OCI-LY7 (cell line): ENCODE measurements around the gene MYO18A. TPM values are rescaled to one million over a fixed set of nuclear protein-coding genes. Genes with fewer than 3 reads are reported as not detected.
"Not testable (repeated sequence)": the region's sequence is repeated elsewhere in the genome, so short reads cannot be mapped to it uniquely, and the experiment has no call there.

ENCODE experiments used
- BruUV-seq: library from RNA; stranded (reverse); fragments of 400-500 nt; replicated peaks from 2 replicates; lab custom pipeline; 2021; lab: Mats Ljungman, UMichigan
- CTCF ChIA-PET: fragments of 300-600 bp; sonication (Branson Sonifier 250); formaldehyde crosslinking; loops from one replicate; lab custom pipeline; 2022; ENCODE audit warnings: antibody characterized with exemption; ENCODE audit not compliant: unreplicated experiment; lab: Charles Lee
- POLR2A ChIA-PET: fragments of 300-600 bp; sonication (Branson Sonifier 250); formaldehyde crosslinking; loops from one replicate; lab custom pipeline; 2022; ENCODE audit warnings: antibody characterized with exemption; lab: Charles Lee
- DNase-seq: peaks from one replicate; pipeline ENCODE4 v3.0.0-alpha.2; 2015; ENCODE audit warnings: low spot score
- H2AFZ ChIP-seq: fragments of 200-600 bp; sonication (generic), shearing (Covaris generic); 2 replicates; pipeline ENCODE4 v1.6.1; 2014; ENCODE audit warnings: mild to moderate bottlenecking, antibody characterized with exemption, low read length, moderate library complexity
- H3K27ac ChIP-seq: fragments of 200-600 bp; sonication (generic); 2 replicates; pipeline ENCODE4 v1.5.1; 2014; ENCODE audit warnings: mixed run types, low read depth, mild to moderate bottlenecking, moderate library complexity, low read length, inconsistent platforms; ENCODE audit not compliant: poor library complexity, severe bottlenecking
- H3K36me3 ChIP-seq: fragments of 200-600 bp; sonication (generic); 2 replicates; pipeline ENCODE4 v1.6.1; 2014; ENCODE audit warnings: mild to moderate bottlenecking, antibody characterized with exemption, low read length, moderate library complexity, mixed read lengths; ENCODE audit not compliant: insufficient read depth
- H3K4me1 ChIP-seq: fragments of 200-600 bp; sonication (generic); 2 replicates; pipeline ENCODE4 v1.5.1; 2014; ENCODE audit warnings: mild to moderate bottlenecking, low read length; ENCODE audit not compliant: insufficient read depth, poor library complexity, severe bottlenecking
- H3K4me2 ChIP-seq: fragments of 200-600 bp; sonication (generic); 2 replicates; pipeline ENCODE4 v1.6.1; 2014; ENCODE audit warnings: mild to moderate bottlenecking, low read length
- H3K4me3 ChIP-seq: fragments of 200-600 bp; sonication (generic); 2 replicates; pipeline ENCODE4 v1.5.1; 2014; ENCODE audit warnings: mild to moderate bottlenecking, low read depth, low read length; ENCODE audit not compliant: poor library complexity, severe bottlenecking
- H3K79me2 ChIP-seq: fragments of 200-600 bp; sonication (generic); 2 replicates; pipeline ENCODE4 v1.6.1; 2016; ENCODE audit warnings: low read depth, mild to moderate bottlenecking, low read length, moderate library complexity, mixed read lengths; ENCODE audit not compliant: insufficient read depth
- H3K9me2 ChIP-seq: fragments of 200-600 bp; sonication (generic); 2 replicates; pipeline ENCODE4 v1.6.1; 2016; ENCODE audit warnings: mild to moderate bottlenecking, low read length, mixed read lengths; ENCODE audit not compliant: insufficient read depth
- H3K9me3 ChIP-seq: fragments of 200-600 bp; sonication (generic); 2 replicates; pipeline ENCODE4 v1.6.1; 2014; ENCODE audit warnings: mild to moderate bottlenecking, mixed run types, low read length, mixed read lengths
- H4K20me1 ChIP-seq: fragments of 200-600 bp; sonication (generic); 2 replicates; pipeline ENCODE4 v1.6.1; 2014; ENCODE audit warnings: mild to moderate bottlenecking, antibody characterized with exemption, low read length, moderate library complexity, mixed read lengths; ENCODE audit not compliant: insufficient read depth
- CTCF ChIP-seq: fragments of 200-600 bp; sonication (generic); conservative IDR thresholded peaks from 2 replicates; pipeline ENCODE4 v1.5.1; 2014; ENCODE audit warnings: mild to moderate bottlenecking, antibody characterized with exemption, low read length, moderate library complexity, mixed read lengths
- EZH2phosphoT487 ChIP-seq: fragments of 200-600 bp; sonication (generic); IDR thresholded peaks from 2 replicates; pipeline ENCODE4 v1.6.1; 2018; ENCODE audit warnings: low read depth, borderline replicate concordance, mild to moderate bottlenecking, mixed run types, antibody characterized with exemption, low read length, moderate library complexity, mixed read lengths
- intact Hi-C: fragments of 100-400 bp; cut with micrococcal nuclease; formaldehyde crosslinking; loops from one replicate; pipeline ENCODE4 v1.10.0; 2022; ENCODE audit not compliant: unreplicated experiment
- total RNA-seq, 2 experiments: library from RNA; depleted of rRNA in 1 of 2; stranded (reverse); fragments of >200 nt in 1 of 2; shearing (Covaris generic) in 1 of 2; gene quantifications; 2 replicates each; pipeline ENCODE4 v1.2.3, GENCODE V29; 2014 to 2022

MYO18A gene
- total RNA-seq, 2 experiments from 2014 or later = 124 to 128 TPM

DNA sequence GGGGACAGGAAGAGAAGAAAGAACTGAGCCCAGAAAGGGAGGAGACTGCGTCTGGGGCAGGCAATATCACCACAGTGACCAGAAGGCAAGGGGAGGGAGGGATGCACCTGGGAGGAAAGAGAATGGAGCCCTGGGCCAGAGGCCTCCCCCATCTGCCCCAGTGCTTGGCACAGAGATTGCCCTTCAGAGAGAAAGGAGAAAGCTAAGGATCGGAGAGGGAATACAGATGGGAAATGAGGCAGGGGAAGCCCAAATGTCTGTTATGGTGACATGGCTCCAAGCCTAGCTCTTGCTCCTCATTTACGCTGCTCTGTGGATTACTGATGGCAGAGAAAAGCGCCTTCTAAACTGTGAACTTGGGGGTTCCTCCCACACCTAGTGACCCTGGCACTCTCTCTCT lies 90.1 kb downstream of the MYO18A start:
- POLR2A ChIA-PET = interaction anchor here (0.6 kb wide), 1 partner anchor 870 kb away, joined by 3 read pairs; no protein-coding TSS in a partner anchor
- no peak overlapping the region for H3K4me3 ChIP-seq
- no peak overlapping the region for H3K27ac ChIP-seq
- H3K9me2 ChIP-seq = no peaks in the 10 kb centered on the region
- no peak overlapping the region for H2AFZ ChIP-seq
- H3K4me1 ChIP-seq = no peaks in the 10 kb centered on the region
- CTCF ChIA-PET = interaction anchor here (1.0 to 1.9 kb wide), 2 partner anchors 56 to 125 kb away, joined by 3 to 5 read pairs; no protein-coding TSS in a partner anchor
- peaks cover 91% of the 10 kb centered on the region for H3K36me3 ChIP-seq
- TF ChIP-seq CTCF (no peak), EZH2phosphoT487 (no peak)
- BruUV-seq = no TSS peak
- no peaks in the 10 kb centered on the region for H3K79me2 ChIP-seq
- intact Hi-C loops = no loop called here
- no peak for DNase-seq
- H3K9me3 ChIP-seq = no peaks in the 10 kb centered on the region
- H4K20me1 ChIP-seq = no peaks in the 10 kb centered on the region
- H3K4me2 ChIP-seq = no peak overlapping the region

- no peak for TF ChIP-seq EZH2phosphoT487
- TF ChIP-seq CTCF = no peak
- Histone ChIP-seq H3K4me3 (no peak overlapping the region), H3K27ac (no peak overlapping the region), H4K20me1 (no peaks in the 10 kb centered on the region), H2AFZ (no peak overlapping the region), H3K9me3 (no peaks in the 10 kb centered on the region), H3K79me2 (no peaks in the 10 kb centered on the region), H3K9me2 (no peaks in the 10 kb centered on the region), H3K36me3 (peaks cover 89% of the 10 kb centered on the region), H3K4me2 (no peak overlapping the region), H3K4me1 (no peaks in the 10 kb centered on the region)
- POLR2A ChIA-PET = no interaction called here
- no TSS peak for BruUV-seq
- intact Hi-C loops = no loop called here
- DNase-seq = no peak
- CTCF ChIA-PET = interaction anchor here (1.0 to 1.9 kb wide), 2 partner anchors 56 to 124 kb away, joined by 3 to 5 read pairs; no protein-coding TSS in a partner anchor
These were observed 90.6 kb downstream of the MYO18A start for GRCh38 chr17:29089601-29090044.

- DNase-seq, H3K4me3 ChIP-seq, POLR2A ChIA-PET, H3K9me2 ChIP-seq, H3K9me3 ChIP-seq, H3K4me1 ChIP-seq, H2AFZ ChIP-seq, intact Hi-C loops, H4K20me1 ChIP-seq, H3K4me2 ChIP-seq, H3K27ac ChIP-seq, H3K79me2 ChIP-seq, BruUV-seq: not testable (repeated sequence)
- CTCF ChIA-PET = interaction anchor here (1.9 kb wide), 1 partner anchor 123 kb away, joined by 5 read pairs; no protein-coding TSS in a partner anchor
- H3K36me3 ChIP-seq = peaks cover 85% of the 10 kb centered on the region
These were observed 91.4 kb downstream of the MYO18A start for GRCh38 chr17:29088782-29089181.
